NCI-H1417 treated with DMSO at 0.1 percent for 48 hours (cell line): ENCODE measurements around the gene SP6.

ENCODE experiments used
- DNase-seq: peaks from one replicate; lab custom pipeline; 2025; lab: John Stamatoyannopoulos, UW

The SP6 gene

DNA sequence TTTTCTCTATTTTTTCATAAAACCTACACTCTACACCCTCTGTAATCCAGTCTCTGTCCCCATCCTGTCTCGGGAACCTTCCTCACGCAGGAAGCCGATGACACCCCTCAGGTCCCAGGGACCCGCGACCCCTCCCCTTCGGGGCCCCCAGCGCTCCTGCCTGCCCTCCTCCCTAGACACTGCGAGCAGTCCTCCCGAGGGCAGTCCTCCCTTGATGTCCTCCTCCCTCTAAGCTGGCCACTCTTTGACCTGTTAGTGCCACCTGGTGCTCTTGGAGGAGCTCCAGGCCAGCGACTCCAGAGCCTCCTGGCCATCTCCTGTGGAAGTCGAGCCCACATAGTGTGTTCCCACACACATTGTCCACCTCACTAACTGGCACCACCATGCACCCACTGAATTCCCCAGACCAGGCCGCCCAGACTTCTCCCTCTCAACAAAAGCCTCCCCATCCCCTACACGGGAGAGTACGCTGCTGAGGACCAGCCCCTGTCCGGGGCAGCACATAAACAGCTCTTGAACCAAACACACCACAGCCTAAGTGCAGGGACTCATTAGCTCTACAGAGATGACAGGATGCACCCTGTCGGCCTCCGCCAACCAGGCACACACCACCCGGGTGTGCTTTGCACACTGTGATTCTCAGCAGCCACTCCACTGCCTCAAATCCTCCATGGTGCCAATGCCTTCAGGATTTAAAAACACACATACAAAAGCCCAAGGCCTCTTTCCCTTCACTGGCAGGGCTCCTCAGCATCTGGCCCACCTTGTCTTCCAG is 38.6 kb downstream of the SP6 start:
- no peak for DNase-seq

DNA sequence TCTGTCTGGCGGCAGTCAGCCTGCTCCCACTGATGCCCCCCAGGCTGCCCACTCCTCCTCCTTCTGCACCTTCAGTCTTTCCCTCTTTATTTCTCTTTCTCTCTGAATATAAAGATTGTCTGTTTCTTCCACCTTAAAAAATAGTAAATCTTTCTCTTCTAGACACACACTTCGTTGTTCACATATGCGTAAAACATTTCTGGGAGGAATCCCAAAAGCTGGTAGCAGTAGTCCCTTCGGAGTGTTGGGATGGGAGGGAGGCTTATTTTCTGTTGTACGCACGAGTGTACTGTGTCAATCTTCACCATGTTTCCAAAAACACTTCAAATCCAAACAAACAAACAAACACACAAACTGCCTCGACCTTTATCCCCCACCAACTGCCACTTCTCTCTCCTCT is 39.3 kb downstream of the SP6 start:
- DNase-seq = no peak

DNA sequence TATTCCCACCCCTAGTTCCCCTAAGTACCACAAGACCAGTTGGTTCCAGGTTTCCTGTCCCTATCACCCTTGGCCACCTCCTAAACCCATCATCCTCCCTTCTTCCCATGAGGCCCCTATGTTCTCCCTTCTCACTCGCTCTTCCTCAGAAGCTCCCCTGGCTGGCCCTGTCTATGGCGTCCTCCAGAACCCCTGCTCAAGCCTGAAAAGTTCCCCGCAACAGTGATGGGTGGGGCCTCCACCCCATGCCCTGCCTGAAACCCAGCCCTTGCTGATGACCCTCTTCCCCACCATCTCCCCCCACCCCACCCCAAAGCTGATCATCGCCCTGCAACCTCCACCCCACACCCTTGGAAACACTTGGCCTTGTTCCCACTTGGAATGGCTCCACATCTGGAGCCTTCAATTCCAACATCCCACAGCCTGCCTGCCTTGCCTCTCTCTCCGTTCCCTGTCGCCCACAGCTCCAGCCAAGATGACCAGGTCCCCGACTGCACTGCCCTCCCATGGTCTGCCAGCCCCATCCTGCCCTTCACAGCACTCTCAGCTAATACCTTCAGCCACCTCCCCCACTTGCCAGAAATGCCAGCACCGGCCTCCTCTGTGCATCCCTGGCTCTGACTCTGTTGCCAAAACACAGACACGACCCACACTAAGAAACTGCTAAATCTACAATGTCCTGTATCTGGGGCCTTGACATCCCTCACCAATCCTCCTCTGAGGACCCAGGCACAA is 39.9 kb downstream of the SP6 start:
- no peak for DNase-seq

DNA sequence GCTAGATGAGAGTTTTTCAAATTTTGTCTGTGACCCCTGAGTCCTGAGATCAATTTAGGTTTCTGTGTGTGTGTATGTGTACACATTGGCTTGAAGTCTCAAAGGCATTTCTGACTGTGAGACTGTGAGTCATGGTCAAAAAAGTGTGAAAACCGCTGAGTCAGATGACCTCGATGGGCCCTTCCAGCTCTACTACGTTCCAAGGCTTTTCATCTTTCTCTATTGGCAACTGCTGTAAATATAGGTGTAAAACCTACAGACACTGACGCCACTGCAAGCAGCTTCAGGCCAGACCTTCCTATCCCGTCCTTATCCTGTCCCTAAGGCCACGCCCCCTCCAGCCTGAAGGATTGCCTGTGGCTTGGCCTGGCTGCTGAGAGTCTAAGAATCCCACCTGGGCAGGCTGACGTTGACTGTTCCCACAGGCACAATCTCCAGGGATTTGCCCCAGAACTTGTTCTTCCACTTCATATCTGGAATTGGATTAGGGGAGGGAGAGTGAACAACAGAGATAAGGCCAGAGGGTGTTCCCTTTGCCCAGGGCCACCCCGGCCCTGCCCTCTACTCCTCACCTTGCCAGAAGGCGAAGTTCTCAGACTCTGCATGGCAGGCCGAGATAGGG is 40.7 kb downstream of the SP6 start:
- DNase-seq = no peak

DNA sequence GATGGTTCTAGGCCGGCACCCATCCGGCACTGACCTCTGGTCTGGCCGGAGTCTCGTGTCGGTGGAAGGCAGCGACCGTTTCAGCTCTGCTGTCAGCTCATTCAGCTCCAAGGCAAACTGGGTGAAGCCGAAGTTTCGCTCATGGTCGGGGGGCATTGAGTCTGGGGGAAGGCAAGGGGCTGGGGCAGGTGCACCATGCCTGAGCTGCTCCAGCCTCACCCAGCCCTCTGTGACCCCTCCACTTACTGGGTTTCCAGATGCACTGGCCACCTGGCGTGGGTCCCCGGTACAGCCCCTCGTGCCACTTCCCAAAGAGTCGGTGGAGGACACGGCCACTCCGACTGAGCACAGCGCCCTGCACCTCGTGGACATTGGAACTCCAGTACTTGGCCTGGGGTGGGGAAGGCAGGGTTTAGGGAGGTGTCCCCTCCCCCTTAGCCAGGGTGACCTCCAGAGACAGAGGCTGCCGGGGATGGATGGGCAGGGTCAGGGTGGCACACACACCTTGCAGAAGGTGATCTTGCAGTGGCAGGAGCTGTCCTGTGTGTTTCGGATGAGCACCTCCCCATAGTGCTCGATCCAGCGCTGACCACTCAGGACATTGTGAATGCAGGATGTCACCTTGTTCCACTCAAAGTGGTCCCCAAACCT is 42.0 kb downstream of the SP6 start:
- DNase-seq = no peak

DNA sequence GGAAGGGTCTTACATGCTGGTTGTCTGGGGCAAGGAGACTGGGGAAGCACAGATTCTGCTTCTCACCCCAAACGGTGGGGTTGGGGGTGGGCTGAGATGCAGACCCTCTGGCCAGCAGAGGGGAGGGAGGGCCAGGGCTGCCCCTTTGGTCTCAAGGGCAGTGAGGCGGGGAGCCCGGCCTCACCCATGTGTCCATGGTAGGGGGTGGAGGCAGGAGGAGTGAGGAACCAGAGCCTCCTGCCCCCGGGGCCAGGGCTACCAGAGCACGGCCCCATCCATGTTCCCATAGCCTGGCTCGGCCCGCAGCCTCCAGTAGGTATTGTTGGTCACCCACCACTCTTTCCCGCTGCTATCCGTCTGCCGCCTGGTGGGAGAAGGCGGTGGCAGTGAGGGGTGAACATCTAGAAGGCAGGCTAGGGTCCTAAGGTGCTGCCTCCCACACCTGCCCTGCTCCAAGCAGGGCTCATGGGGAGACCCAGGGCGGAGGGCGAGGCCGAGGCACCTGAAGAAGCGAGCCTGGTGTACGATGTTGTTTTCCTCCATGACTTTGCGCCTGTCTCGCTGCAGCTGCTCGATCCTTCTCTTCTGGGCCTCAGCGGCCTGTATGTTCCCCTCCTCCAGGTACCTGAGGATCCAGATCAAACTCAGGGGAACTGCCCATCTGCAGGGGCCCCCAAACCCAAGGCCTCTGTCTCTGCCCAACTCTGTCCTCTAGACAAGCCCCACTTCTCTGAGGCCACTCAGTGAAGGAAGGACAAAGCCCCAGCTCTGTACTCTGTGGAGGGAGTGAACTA is 42.7 kb downstream of the SP6 start:
- DNase-seq = no peak

DNA sequence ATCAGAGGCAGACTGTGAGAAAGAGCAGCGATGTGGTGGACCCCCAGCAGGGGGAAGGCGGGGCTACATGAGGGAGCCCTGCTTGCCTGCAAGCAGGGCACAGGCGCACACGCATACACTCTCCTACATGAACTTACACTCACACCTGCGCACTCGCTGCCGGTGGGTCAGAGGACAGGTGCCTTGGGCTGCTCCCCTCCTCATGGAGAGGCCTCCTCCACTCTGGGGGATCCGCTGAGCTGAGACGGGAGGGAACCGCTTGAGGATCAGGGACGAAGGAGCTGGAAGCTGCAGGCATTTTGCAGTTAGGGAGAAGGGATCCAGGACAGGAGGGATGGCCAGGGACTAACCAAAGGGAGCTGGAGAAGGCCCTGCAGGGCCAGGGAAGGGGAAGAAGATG is 43.5 kb downstream of the SP6 start:
- DNase-seq = no peak

DNA sequence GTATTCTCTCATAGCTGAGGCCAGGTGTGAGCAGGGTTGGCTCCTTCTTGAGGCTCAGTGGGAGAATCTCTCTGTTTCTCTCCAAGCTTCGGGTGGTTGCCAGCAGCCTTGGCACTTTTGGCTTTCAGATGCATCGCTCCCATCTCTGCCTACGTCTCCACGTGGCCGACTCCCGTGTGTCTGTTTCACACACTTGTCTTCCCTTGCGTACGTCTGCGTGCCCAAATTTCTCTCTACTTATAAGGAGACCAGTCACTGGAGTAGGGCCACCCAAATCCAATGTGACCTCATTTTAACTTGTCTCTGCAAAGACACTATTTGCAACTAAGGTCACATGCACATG is 44.1 kb downstream of the SP6 start:
- DNase-seq = no peak

DNA sequence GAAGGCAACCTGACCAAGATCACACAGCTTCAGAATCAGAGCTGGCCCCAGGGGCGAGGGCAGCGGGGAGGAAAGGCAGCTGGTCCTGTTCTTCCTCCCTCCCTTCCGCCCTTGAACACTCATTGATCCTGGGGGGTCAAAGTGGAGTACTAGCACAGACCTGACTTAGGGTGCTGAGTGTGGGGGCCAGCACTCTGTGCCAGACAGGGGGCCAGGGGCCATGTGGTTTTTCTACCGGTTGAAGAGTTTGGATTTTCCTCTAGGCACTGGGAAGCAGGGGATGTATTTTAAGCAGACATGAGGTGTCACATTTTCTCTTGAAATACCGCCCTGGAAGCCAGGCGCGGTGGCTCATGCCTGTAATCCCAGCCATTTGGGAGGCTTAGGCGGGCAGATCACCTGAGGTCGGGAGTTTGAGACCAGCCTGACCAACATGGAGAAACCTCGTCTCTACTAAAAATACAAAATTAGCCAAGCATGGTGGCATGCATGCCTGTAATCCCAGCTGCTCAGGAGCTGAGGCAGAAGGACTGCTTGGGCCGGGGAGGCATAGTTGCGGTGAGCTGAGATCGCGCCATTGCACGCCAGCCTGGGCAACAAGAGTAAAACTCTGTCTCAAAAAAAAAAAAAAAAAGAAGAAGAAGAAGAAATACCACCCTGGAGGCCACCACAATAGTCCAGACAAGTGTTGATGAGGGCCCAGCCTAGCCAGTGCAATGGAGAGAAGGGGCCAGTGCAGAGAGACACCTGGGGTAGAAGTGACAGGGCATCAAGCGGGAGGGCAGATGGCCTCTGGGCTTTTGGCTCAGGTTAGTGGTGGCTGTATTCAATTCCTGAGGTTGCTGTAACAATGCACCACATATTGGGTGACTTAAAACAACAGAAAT is 44.7 kb downstream of the SP6 start:
- DNase-seq = no peak

DNA sequence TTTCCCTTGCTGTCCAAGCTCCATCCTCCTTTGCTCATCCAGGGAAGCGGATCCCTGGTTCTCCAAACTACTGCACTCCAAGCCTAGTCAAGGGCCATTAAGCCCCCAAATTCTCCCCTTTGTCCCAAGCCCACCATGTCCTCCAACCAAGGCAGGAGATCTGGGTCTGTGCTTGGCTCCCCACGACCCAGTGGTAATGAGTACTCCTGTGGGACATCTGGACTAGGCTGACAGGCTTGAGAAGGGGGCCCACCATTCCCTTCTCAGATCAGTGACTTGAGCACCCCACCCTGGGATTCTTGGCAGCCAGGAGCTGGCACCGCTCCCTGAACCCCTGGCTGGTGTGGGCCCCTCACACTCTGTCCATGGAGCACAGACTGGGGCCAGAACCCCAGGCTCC is 46.5 kb downstream of the SP6 start:
- no peak for DNase-seq

DNA sequence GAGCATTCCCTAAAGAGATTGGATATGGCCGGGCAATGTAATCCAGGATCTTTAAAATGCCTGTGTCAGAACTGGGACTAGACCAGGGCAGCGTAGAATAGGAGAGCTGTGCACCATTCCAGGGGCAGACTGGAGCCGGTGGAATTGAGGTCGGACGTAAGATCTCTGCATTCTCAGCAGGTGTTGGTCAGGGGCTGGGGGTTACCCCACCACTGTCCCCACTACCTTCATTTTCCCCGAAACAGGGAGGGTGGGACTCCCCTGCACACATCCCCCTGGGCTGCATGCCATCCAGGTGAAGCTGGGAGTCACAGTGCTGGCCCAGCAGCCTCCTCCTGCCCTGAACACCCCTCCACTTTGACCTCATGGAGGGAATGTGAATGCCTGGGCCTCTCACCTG is 47.2 kb downstream of the SP6 start:
- DNase-seq = no peak

DNA sequence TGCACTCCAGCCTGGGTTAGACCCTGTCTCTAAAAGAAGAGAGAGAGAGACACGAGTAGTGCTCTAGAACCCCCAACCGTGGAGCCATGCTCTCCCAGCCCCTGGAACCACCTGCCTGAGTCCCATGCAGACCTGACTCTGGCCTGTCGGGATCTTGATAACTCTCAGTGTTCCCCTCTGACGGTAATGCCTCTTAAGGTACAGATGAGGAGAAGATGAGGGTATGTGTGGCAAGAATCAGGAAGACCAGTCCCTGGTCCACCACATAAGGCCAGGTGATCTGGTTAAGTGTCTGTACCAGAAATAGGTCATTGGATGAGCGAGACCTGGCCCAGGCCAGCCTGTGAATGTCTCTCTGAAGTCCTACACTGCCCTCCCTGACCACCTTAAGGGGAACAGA is 47.8 kb downstream of the SP6 start:
- DNase-seq = no peak

DNA sequence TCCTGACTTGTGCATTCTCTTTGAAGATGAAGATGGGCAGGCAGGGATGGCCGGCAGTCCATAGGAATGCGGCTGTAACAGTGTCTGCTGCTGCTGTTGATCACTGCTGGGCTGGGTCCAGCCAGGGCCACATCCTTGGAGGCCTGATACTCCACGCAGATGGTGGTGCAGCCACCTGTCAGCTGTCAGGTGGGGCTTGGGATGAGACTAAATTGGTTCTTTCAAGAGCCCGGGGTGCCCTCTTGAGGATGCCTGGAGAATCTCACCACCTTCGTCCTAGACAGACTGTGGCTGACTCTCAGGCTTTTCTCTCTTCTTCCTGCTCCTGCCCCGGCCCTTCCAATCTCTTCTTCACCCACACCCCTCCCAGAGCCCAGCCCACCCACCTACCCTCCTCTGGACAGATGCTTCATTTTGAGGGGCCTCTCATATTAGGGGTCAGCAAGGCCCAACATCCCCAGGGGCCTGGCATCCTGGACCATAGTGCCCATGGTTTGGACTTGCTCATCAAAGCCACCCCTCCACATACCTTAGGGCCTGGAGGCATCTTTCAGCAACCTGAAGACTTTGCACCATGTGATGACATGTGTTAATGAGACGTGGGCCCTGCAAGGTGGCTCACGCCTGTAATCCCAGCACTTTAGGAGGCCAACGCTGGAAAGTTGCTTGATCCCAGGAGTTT is 48.5 kb downstream of the SP6 start:
- peak; percentile 7 for DNase-seq

DNA sequence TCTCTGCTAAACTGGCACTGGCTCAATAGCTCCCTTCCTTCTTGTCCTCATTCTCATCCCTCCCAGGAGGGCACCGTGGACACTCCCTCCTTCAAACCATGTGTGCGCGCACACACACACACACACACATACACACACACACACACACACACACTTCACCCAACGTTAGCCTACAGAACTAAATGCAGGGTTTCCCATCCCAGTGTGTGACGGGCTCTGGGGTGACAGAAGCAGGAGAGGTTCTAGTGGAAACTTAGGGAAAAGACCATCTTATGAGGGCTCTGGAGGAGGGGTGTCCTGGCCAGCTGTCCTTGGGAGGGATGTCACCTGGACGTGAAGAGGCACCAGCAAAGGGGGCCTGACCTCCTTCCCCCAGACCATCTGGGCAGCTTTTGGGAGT is 49.1 kb downstream of the SP6 start:
- no peak for DNase-seq

DNA sequence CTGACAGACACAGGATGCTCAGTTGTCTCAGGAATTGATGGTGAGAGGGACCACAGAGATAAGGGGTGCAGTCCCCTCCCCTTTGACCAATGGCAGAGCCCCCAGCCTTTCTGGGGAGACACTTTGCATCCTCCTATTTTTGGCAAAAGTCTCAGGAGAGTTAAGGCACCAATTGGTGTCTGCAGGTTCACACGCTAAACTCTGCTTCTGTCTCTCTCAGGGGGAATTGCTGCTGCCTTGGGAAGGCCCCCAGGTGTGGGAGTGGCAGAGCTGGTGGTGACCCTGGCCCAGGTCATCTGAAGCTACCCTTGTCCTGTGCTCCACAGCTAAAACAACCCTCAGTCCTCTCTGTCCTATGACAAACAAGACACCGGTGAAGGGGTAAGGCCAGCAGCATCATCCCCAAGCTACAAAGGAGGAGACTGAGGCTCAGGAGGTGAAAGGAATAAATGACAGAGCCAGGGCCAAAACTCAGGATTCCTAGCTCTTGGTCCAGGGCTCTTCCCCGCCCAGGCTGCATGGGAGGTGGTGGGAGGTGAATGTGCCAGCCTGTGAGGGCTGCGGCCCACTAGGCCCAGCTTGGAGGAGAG is 49.7 kb downstream of the SP6 start:
- no peak for DNase-seq

DNA sequence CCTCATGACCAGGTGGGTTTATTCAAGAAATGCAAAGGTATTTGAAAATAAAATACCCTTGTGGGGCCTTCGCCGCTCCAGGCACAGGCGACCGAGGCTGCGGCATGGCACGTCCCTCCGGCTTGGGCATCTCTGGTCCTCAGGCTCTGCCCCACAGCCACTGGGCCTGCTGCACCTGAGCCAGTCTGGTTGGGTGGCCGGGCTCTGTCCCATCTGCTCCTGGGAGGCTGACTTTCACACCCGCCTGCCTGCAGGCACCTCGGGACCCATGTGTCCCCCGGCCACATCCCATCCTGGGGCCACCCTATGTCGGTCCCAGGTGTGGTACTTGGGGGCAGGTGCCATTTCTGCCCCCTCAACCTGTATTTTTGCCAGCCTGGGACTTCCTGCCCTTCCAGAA is 50.3 kb downstream of the SP6 start:
- no peak for DNase-seq

DNA sequence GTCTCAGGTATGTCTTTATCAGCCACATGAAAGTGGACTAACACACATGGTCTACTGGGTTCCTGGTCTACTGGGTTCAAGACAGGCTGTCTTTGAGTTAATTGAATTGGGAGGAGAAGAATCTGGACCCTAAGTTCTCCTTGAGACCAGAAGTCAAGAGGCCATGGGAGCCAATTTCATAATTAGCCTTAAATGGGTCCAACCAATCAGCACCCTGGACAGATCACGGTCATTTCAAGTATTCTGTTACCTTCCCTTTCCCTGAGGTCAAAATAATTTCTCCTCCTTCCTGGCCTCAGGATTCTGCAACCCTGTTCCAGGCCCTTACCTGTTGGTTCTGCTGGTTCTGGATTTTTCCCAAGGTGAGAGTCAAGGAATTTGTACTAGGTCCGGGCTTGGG is 53.2 kb downstream of the SP6 start:
- no peak for DNase-seq
